Spleen (tissue), 11 donors: ENCODE results near the gene SYT13. TPM values are rescaled to one million over a fixed set of nuclear protein-coding genes. Genes with fewer than 3 reads are reported as not detected.

Experiments
- DNase-seq: peaks from one replicate; pipeline ENCODE4 v3.0.0-alpha.2; 2020
- H3K27ac ChIP-seq, 8 donors: fragments of 200-600 bp; sonication (generic) in 7 of 8; 1 replicate in 4 of 8; 2 replicates in 4 of 8; pipeline versions ENCODE4 v1.5.0 to v1.8.0; 2016 to 2021; ENCODE audit warnings: inconsistent platforms in 4 of 8, mild to moderate bottlenecking in 4 of 8, moderate library complexity in 1 of 8
- H3K27me3 ChIP-seq, 7 donors: fragments of 200-600 bp; sonication (generic) in 6 of 7; replicated peaks in 1 of 7; 1 replicate in 4 of 7; 2 replicates in 3 of 7; pipeline versions ENCODE4 v1.5.0 to v1.8.0; 2016 to 2021; ENCODE audit warnings: inconsistent platforms in 3 of 7, mild to moderate bottlenecking in 1 of 7
- H3K36me3 ChIP-seq, 6 donors: fragments of 200-600 bp; sonication (generic) in 5 of 6; 1 replicate in 4 of 6; 2 replicates in 2 of 6; pipeline versions ENCODE4 v1.5.0 to v1.8.0; 2016 to 2021; ENCODE audit warnings: inconsistent platforms in 2 of 6
- H3K4me1 ChIP-seq, 6 donors: fragments of 200-600 bp; sonication (generic) in 5 of 6; 1 replicate in 3 of 6; 2 replicates in 3 of 6; pipeline versions ENCODE4 v1.5.0 to v1.8.0; 2016 to 2021; ENCODE audit warnings: inconsistent platforms in 3 of 6
- H3K4me3 ChIP-seq, 8 donors: fragments of 200-600 bp; sonication (generic) in 7 of 8; 1 replicate in 4 of 8; 2 replicates in 4 of 8; pipeline versions ENCODE4 v1.5.0 to v1.8.0; 2016 to 2021; ENCODE audit warnings: inconsistent platforms in 4 of 8, mild to moderate bottlenecking in 4 of 8, moderate library complexity in 2 of 8
- H3K9me3 ChIP-seq, 8 donors: fragments of 200-600 bp; sonication (generic) in 7 of 8; 1 replicate in 4 of 8; 2 replicates in 4 of 8; pipeline versions ENCODE4 v1.5.0 to v1.8.0; 2016 to 2021; ENCODE audit warnings: inconsistent platforms in 4 of 8
- POLR2A ChIP-seq, 3 donors: fragments of 450-650 bp; IDR thresholded peaks; one replicate each; pipeline ENCODE4 v1.5.1; 2017; ENCODE audit warnings: antibody characterized with exemption in 3 of 3, mild to moderate bottlenecking in 1 of 3
- POLR2AphosphoS5 ChIP-seq, 3 donors: sonication (generic); formaldehyde crosslinking; IDR thresholded peaks; one replicate each; pipeline ENCODE4 v1.5.1; 2017; ENCODE audit warnings: antibody characterized with exemption in 3 of 3
- WGBS, 5 donors: extraction: QIAGEN DNeasy Blood & Tissue Kit in 3 of 5; methylation state at CpG; one replicate each; pipeline versions ENCODE4 v1.1.5 to v1.1.7; 2013 to 2018; 5-methylcytosine and 5-hydroxymethylcytosine counted together
- intact Hi-C: fragments of 100-400 bp; cut with DNase I; formaldehyde crosslinking; loops from one replicate; pipeline ENCODE4 v1.15.0; 2023; ENCODE audit warnings: low total_unique reads
- polyA plus RNA-seq, 3 donors: library from polyadenylated mRNA; stranded (reverse); fragments of 200-250 nt; gene quantifications; one replicate each; pipeline ENCODE4 v1.2.1, GENCODE V29; 2013
- total RNA-seq, 7 donors: library from RNA; depleted of rRNA in 3 of 7; stranded (reverse); fragments of >200 nt in 3 of 7; fragmentation: NEBNext Ultra II Directional in 4 of 7; extraction: Animal tissue kit (Norgen Biotek cat#: 25700) in 4 of 7; gene quantifications; one replicate each; pipeline versions ENCODE4 v1.1.0 to v1.2.1, GENCODE V29; 2016 to 2021
- TF ChIP-seq, protein P1 (sequence below), 11 experiments: fragments of 200-600 bp in 7 of 11; fragments of 450-650 bp in 4 of 11; sonication (generic) in 4 of 11; IDR thresholded peaks in 8 of 11; conservative IDR thresholded peaks in 3 of 11; 1 replicate in 7 of 11; 2 replicates in 4 of 11; pipeline versions ENCODE4 v1.4.0 to v1.8.0; 2016 to 2021; ENCODE audit warnings: antibody characterized with exemption in 11 of 11, inconsistent platforms in 4 of 11, mild to moderate bottlenecking in 1 of 11
- donor health status: healthy with polysubstance abuse.
- donor health status: DM: no; HTN: no; CAD: no; lungs with moderate emphysema.
- donor health status: DM: no; HTN: no; CAD: no.
- donor health status: Bipolar disorder and iron deficiency.
- donor health status: healthy.
- donor health status: DM: no; HTN: no; CAD: no.
- donor health status: DM: yes; HTN: yes; CAD: no.

Gene SYT13
- total and polyA plus RNA-seq, 10 donors = 0.02 to 0.64 (median 0.10) TPM; not detected in 2

DNA sequence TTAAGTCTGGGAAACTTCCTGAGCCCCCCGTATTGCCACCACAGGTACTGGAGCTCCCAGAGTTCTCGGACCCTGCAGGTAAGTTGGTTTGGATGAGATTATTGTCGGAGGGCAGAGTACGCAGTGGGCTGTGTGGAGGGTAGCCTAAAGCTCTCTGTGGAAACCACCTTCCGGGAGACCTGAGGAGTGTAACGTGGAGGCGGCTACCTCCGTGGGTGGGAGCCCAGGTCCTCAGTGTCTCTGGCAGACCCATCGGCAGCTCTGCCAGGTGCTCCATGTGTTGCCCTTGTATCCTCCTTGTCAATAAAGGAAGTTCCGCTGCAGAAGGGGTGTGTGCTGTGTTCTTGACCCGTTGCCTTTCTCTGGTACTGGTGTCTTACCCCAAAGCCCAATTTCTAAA, 61.4 kb downstream of the SYT13 start:
- WGBS, 5 donors = 91 to 99% (median 96%) methylated on average over 11 of the region's 11 CpGs
- H3K36me3 ChIP-seq = peaks cover 6 to 95% (median 38%) of the 10 kb centered on the region in 6 donors
- no peaks in the 10 kb centered on the region for H3K27me3 ChIP-seq
- DNase-seq = peak; percentile 64
- intact Hi-C loops = no loop called here
- TF ChIP-seq, protein P1, sequence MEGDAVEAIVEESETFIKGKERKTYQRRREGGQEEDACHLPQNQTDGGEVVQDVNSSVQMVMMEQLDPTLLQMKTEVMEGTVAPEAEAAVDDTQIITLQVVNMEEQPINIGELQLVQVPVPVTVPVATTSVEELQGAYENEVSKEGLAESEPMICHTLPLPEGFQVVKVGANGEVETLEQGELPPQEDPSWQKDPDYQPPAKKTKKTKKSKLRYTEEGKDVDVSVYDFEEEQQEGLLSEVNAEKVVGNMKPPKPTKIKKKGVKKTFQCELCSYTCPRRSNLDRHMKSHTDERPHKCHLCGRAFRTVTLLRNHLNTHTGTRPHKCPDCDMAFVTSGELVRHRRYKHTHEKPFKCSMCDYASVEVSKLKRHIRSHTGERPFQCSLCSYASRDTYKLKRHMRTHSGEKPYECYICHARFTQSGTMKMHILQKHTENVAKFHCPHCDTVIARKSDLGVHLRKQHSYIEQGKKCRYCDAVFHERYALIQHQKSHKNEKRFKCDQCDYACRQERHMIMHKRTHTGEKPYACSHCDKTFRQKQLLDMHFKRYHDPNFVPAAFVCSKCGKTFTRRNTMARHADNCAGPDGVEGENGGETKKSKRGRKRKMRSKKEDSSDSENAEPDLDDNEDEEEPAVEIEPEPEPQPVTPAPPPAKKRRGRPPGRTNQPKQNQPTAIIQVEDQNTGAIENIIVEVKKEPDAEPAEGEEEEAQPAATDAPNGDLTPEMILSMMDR (IDR thresholded peaks at IDR 0.05 in 8 of 11, conservative IDR thresholded peaks at IDR 0.05 in 3 of 11) = no peak
- no peak for TF ChIP-seq POLR2AphosphoS5 (IDR thresholded peaks at IDR 0.05)
- no peaks in the 10 kb centered on the region for H3K9me3 ChIP-seq
- H3K27ac ChIP-seq = no peak overlapping the region
- no peak overlapping the region for H3K4me3 ChIP-seq
- no peaks in the 10 kb centered on the region for H3K4me1 ChIP-seq

DNA sequence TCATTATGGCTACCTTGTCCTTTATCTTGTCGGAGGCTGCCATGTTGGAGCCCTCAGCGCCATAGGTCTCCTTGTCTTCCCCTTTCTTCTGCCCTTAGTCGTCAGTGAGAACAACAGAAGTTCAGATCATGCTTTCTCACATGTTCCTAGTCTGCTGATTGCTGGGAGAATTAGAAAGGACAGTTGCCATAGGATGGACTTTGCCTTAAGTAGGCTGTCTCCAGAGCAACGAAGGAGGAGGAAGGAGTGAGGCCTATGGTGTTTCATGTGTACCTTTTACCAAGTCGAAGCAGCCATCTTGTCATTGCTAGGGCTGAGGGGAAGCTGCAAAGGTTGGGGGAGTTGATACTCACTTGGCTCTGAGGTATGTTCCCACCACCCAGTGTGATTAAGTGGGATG, 62.6 kb downstream of the SYT13 start:
- WGBS, 5 donors = 85 to 98% (median 94%) methylated on average over 5 of the region's 5 CpGs
- Histone ChIP-seq H3K9me3 (no peaks in the 10 kb centered on the region), H3K4me3 (no peak overlapping the region), H3K4me1 (no peaks in the 10 kb centered on the region), H3K27ac (no peak overlapping the region), H3K36me3 (peaks cover 6 to 98% (median 42%) of the 10 kb centered on the region in 6 donors), H3K27me3 (no peaks in the 10 kb centered on the region)
- intact Hi-C loops = no loop called here
- DNase-seq = peak; percentile 13
- TF ChIP-seq, protein P1 (IDR thresholded peaks at IDR 0.05 in 8 of 11, conservative IDR thresholded peaks at IDR 0.05 in 3 of 11) = no peak
- TF ChIP-seq POLR2AphosphoS5 (IDR thresholded peaks at IDR 0.05) (no peak), POLR2A (IDR thresholded peaks at IDR 0.05) (no peak)

DNA sequence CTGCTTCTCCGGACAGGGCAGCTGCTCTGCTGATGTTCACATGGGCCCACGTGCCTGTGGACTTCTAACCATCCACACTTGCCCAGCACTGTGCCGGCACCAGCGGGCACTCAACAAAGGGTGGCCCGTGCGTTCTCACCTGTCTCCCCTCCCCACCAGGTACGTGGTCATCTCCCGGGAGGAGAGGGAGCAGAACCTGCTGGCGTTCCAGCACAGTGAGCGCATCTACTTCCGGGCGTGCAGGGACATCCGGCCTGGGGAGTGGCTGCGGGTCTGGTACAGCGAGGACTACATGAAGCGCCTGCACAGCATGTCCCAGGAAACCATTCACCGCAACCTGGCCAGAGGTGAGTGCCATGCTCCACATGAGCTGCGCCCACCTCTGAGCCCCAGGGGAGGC, 66.7 kb downstream of the SYT13 start:
- H3K27me3 ChIP-seq = no peaks in the 10 kb centered on the region
- TF ChIP-seq POLR2AphosphoS5 (IDR thresholded peaks at IDR 0.05) (peak in 1 of 3 donors; percentile 15), POLR2A (IDR thresholded peaks at IDR 0.05) (no peak)
- H3K9me3 ChIP-seq = no peaks in the 10 kb centered on the region
- H3K4me3 ChIP-seq = no peak overlapping the region
- H3K36me3 ChIP-seq = peaks cover 0 to 62% (median 17%) of the 10 kb centered on the region in 6 donors
- H3K4me1 ChIP-seq = peaks cover 0 to 8% (median 0%) of the 10 kb centered on the region in 6 donors
- intact Hi-C loops = no loop called here
- WGBS, 5 donors = 96 to 98% (median 96%) methylated on average over 13 to 18 of the region's 18 CpGs
- H3K27ac ChIP-seq = no peak overlapping the region
- no peak for DNase-seq

DNA sequence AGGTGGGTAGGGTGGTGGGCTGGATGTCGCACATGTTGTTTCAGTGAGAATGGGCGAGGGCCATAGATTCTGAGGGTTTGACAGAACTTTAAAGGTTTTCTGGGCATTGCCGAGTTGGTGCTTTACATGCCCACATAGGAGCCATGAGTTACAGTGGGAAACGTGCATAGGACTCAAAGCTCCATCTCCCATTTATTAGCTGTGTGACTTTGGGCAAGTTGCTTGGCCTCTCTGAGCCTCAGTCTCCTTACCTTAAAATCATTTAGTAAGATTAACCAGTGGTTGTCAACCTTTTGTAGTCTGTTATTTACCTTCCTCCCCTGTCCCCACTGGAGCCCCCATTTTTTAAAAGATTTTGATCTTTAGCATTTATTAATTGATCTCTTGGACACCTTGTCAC, 67.4 kb downstream of the SYT13 start:
- TF ChIP-seq POLR2A (IDR thresholded peaks at IDR 0.05) (no peak), POLR2AphosphoS5 (IDR thresholded peaks at IDR 0.05) (no peak)
- TF ChIP-seq, protein P1 (IDR thresholded peaks at IDR 0.05 in 8 of 11, conservative IDR thresholded peaks at IDR 0.05 in 3 of 11) = no peak
- H3K4me1 ChIP-seq = peaks cover 0 to 8% (median 0%) of the 10 kb centered on the region in 6 donors
- DNase-seq = no peak
- no peaks in the 10 kb centered on the region for H3K27me3 ChIP-seq
- peaks cover 0 to 62% (median 14%) of the 10 kb centered on the region in 6 donors for H3K36me3 ChIP-seq
- intact Hi-C loops = no loop called here
- H3K27ac ChIP-seq = no peak overlapping the region
- 91 to 97% (median 94%) methylated on average over 4 of the region's 4 CpGs for WGBS, 5 donors
- no peaks in the 10 kb centered on the region for H3K9me3 ChIP-seq
- no peak overlapping the region for H3K4me3 ChIP-seq

DNA sequence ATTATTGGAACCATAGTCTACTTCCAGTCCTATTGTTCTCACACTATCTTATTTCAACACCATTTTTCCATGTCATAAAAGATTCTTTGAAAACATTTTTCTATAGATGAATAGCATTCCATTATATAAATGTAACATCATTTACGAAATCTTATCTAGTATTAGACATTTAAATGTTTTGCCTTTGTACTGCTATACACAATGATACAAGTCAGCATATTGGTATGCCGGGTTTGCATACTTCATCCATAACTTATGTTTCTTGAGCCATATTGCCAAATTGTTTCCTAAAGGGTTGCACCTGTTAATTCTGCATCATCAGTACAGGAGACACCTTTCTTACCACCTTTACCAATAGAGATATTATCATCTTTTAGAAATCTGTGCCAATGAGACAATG, 68.2 kb downstream of the SYT13 start:
- TF ChIP-seq, protein P1 (IDR thresholded peaks at IDR 0.05 in 8 of 11, conservative IDR thresholded peaks at IDR 0.05 in 3 of 11) = no peak
- TF ChIP-seq POLR2A (IDR thresholded peaks at IDR 0.05) = no peak
- TF ChIP-seq POLR2AphosphoS5 (IDR thresholded peaks at IDR 0.05) = no peak
- no peak for DNase-seq
- Histone ChIP-seq H3K9me3 (no peaks in the 10 kb centered on the region), H3K27ac (no peak overlapping the region), H3K4me3 (no peak overlapping the region), H3K36me3 (peaks cover 0 to 62% (median 17%) of the 10 kb centered on the region in 6 donors), H3K27me3 (no peaks in the 10 kb centered on the region), H3K4me1 (peaks cover 0 to 8% (median 0%) of the 10 kb centered on the region in 6 donors)
- 88 to 99% (median 96%) methylated on average over 2 of the region's 2 CpGs for WGBS, 5 donors
- intact Hi-C loops = no loop called here
